IMR-90 (cell line): ENCODE data around the gene GATA2.

ENCODE experiments used
- CTCF ChIP-seq: conservative IDR thresholded peaks from 2 replicates; pipeline ENCODE4 v1.5.1; 2012; ENCODE audit warnings: mild to moderate bottlenecking, low read depth, low read length, improper control_type of control experiment
- MAFK ChIP-seq: IDR thresholded peaks from 2 replicates; pipeline ENCODE4 v1.6.1; 2012; ENCODE audit warnings: low read depth, low read length, improper control_type of control experiment
- MXI1 ChIP-seq: IDR thresholded peaks from 2 replicates; pipeline ENCODE4 v1.6.1; 2012; ENCODE audit warnings: low read depth, mild to moderate bottlenecking, low read length, moderate library complexity, borderline replicate concordance
- POLR2A ChIP-seq: IDR thresholded peaks from 2 replicates; pipeline ENCODE4 v1.6.1; 2012; ENCODE audit warnings: mild to moderate bottlenecking, low read depth, low read length
- RCOR1 ChIP-seq: IDR thresholded peaks from 2 replicates; pipeline ENCODE4 v1.6.1; 2012; ENCODE audit warnings: mild to moderate bottlenecking, low read length, improper control_type of control experiment; ENCODE audit not compliant: insufficient replicate concordance
- RFX5 ChIP-seq: IDR thresholded peaks from 2 replicates; pipeline ENCODE4 v1.8.0; 2012; ENCODE audit warnings: low read depth, mild to moderate bottlenecking, low read length, moderate library complexity
- USF2 ChIP-seq: fragments of 150-350 bp; IDR thresholded peaks from 2 replicates; pipeline ENCODE4 v1.6.1; 2017; ENCODE audit warnings: mild to moderate bottlenecking, antibody characterized with exemption, low read length, low read depth

DNA sequence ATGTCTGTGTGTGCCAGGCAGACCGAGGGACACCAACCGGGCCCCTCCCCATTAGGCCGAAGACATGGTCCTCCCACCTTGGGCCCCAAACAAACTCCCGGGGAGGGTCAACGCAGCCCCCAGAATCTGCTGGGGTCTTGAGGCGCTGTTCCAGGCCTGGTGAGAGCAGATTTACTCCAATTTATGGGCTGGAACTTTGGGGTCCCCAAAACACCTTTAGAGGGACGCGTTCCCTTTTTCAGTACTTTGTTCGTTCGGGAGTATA, 2.4 kb downstream of the GATA2 start:
- no peak for TF ChIP-seq POLR2A
- no peak for TF ChIP-seq CTCF
- no peak for TF ChIP-seq MXI1
- TF ChIP-seq USF2: no peak
- no peak for TF ChIP-seq RFX5
- TF ChIP-seq RCOR1: no peak
- TF ChIP-seq MAFK: no peak
